Endothelial cell of umbilical vein (primary cell): Measurements from ENCODE around the gene DAW1. TPM values are rescaled to one million over a fixed set of nuclear protein-coding genes. Genes with fewer than 3 reads are reported as not detected.

ENCODE experiments used
- BruUV-seq: library from RNA; stranded (reverse); fragments of 400-500 nt; replicated peaks from 2 replicates; lab custom pipeline; 2021; lab: Mats Ljungman, UMichigan
- CTCF ChIA-PET: fragments of 300-600, 350-600 bp; sonication (Branson Sonifier 250); formaldehyde crosslinking; loops from one replicate; lab custom pipeline; 2021; ENCODE audit warnings: antibody characterized with exemption, inconsistent platforms; lab: Charles Lee
- POLR2A ChIA-PET: fragments of 300-600, 350-600 bp; sonication (Branson Sonifier 250); formaldehyde crosslinking; loops from one replicate; lab custom pipeline; 2021; ENCODE audit warnings: antibody characterized with exemption, inconsistent platforms; lab: Charles Lee
- DNase-seq: peaks from one replicate; pipeline ENCODE4 v3.0.0-alpha.2; 2011; ENCODE audit warnings: low read depth, low spot score
- FAIRE-seq: peaks from 2 replicates; lab custom pipeline; 2011; peaks lifted over from hg19 to GRCh38; lab: Jason Lieb, UNC
- H2AFZ ChIP-seq: 2 replicates; pipeline ENCODE4 v1.6.0; 2012; ENCODE audit warnings: low read depth, low read length, control low read depth, inconsistent platforms
- H3K27ac ChIP-seq: 2 replicates; pipeline ENCODE4 v1.5.1; 2011; ENCODE audit warnings: low read depth, mild to moderate bottlenecking, control low read depth, low read length, moderate library complexity; ENCODE audit not compliant: insufficient read depth
- H3K27me3 ChIP-seq, 2 experiments: 2 replicates each; pipeline versions ENCODE4 v1.6.0 to v1.6.1; 2011; ENCODE audit warnings: low read length in 2 of 2, mixed read lengths in 1 of 2; ENCODE audit not compliant: control insufficient read depth in 2 of 2, insufficient read depth in 2 of 2
- H3K36me3 ChIP-seq, 2 experiments: 2 replicates in 1 of 2; 3 replicates in 1 of 2; pipeline ENCODE4 v1.5.1; 2011; ENCODE audit warnings: low read length in 2 of 2, mild to moderate bottlenecking in 1 of 2, moderate library complexity in 1 of 2; ENCODE audit not compliant: control insufficient read depth in 2 of 2, insufficient read depth in 2 of 2; ENCODE audit errors: extremely low read depth in 1 of 2
- H3K4me1 ChIP-seq: 3 replicates; pipeline ENCODE4 v1.5.1; 2011; ENCODE audit warnings: mild to moderate bottlenecking, low read length; ENCODE audit not compliant: control insufficient read depth, insufficient read depth; ENCODE audit errors: extremely low read depth
- H3K4me2 ChIP-seq: 2 replicates; pipeline ENCODE4 v1.6.1; 2011; ENCODE audit warnings: low read length, control low read depth, mixed read lengths; ENCODE audit not compliant: insufficient read depth
- H3K4me3 ChIP-seq, 3 experiments: fragments of 200-600 bp in 1 of 3; sonication (generic), shearing (Covaris generic) in 1 of 3; replicated peaks in 1 of 3; 2 replicates each; pipeline ENCODE4 v1.5.1; 2011 to 2016; ENCODE audit warnings: control low read depth in 3 of 3, low read length in 3 of 3, mild to moderate bottlenecking in 2 of 3, inconsistent platforms in 1 of 3, low read depth in 1 of 3, moderate library complexity in 1 of 3; ENCODE audit not compliant: insufficient read depth in 1 of 3
- H3K79me2 ChIP-seq: 2 replicates; pipeline ENCODE4 v1.6.0; 2012; ENCODE audit warnings: low read length, inconsistent platforms; ENCODE audit not compliant: control insufficient read depth, insufficient read depth
- H3K9ac ChIP-seq: replicated peaks from 2 replicates; pipeline ENCODE3; 2011; ENCODE audit warnings: low read length, control low read depth; ENCODE audit not compliant: insufficient read depth; ENCODE audit errors: extremely low read depth
- H3K9me1 ChIP-seq: replicated peaks from 3 replicates; pipeline ENCODE4 v1.6.0; 2011; ENCODE audit warnings: mild to moderate bottlenecking, low read length; ENCODE audit not compliant: control insufficient read depth, insufficient read depth; ENCODE audit errors: extremely low read depth
- H3K9me3 ChIP-seq: replicated peaks from 2 replicates; pipeline ENCODE4 v1.5.1; 2012; ENCODE audit warnings: low read length, inconsistent platforms; ENCODE audit not compliant: control insufficient read depth, insufficient read depth
- H4K20me1 ChIP-seq: replicated peaks from 2 replicates; pipeline ENCODE3; 2011; ENCODE audit warnings: mild to moderate bottlenecking, low read length; ENCODE audit not compliant: control insufficient read depth, insufficient read depth; ENCODE audit errors: extremely low read depth
- CTCF ChIP-seq, 2 donors: IDR thresholded peaks; 1 replicate in 1 of 2; 2 replicates in 1 of 2; pipeline ENCODE4 v1.5.1; 2011; ENCODE audit warnings: low read length in 2 of 2, mild to moderate bottlenecking in 2 of 2, moderate library complexity in 2 of 2, control low read depth in 1 of 2, inconsistent platforms in 1 of 2, low read depth in 1 of 2; ENCODE audit not compliant: insufficient read depth in 1 of 2; ENCODE audit errors: extremely low read depth in 1 of 2
- EZH2 ChIP-seq: IDR thresholded peaks from 2 replicates; pipeline ENCODE4 v1.6.1; 2012; ENCODE audit warnings: borderline replicate concordance, low read depth, mild to moderate bottlenecking, moderate library complexity, low read length, inconsistent platforms; ENCODE audit not compliant: severe bottlenecking
- GATA2 ChIP-seq: IDR thresholded peaks from 2 replicates; pipeline ENCODE4 v1.7.0; 2011; ENCODE audit warnings: low read depth, mild to moderate bottlenecking, moderate library complexity, mixed read lengths, low read length; ENCODE audit not compliant: insufficient read length, insufficient read depth
- JUN ChIP-seq: IDR thresholded peaks from 2 replicates; pipeline ENCODE4 v1.6.1; 2011; ENCODE audit warnings: borderline replicate concordance, low read depth; ENCODE audit not compliant: insufficient read length, insufficient read depth
- MYC ChIP-seq: IDR thresholded peaks from one replicate; pipeline ENCODE4 v1.6.1; 2011; ENCODE audit warnings: mild to moderate bottlenecking, low read depth, low read length
- dilution Hi-C: fragments of 300-500 bp; cut with MboI; formaldehyde crosslinking; loops from one replicate; pipeline ENCODE4 v1.15.0; 2019; ENCODE audit warnings: low sequenced_read_pairs; ENCODE audit not compliant: extremely low pct_ligation_motif_present
- intact Hi-C: fragments of 100-400 bp; cut with micrococcal nuclease; formaldehyde crosslinking; loops from one replicate; pipeline ENCODE4 v1.10.0; 2022
- polyA plus RNA-seq, 4 experiments: library from polyadenylated mRNA; depleted of rRNA in 3 of 4; stranded (reverse) in 3 of 4; unstranded in 1 of 4; fragments of >200 nt; gene quantifications; 2 replicates each; pipeline versions ENCODE4 v1.2.1 to v1.2.3, GENCODE V29; 2011 to 2012; ENCODE audit warnings: missing spikeins in 1 of 4
- total RNA-seq: library from RNA; stranded (reverse); gene quantifications from 2 replicates; pipeline ENCODE4 v1.2.3, GENCODE V29; 2021
- TF ChIP-seq, protein P1 (sequence below): IDR thresholded peaks from 2 replicates; pipeline ENCODE4 v1.6.1; 2011; ENCODE audit not compliant: insufficient read depth, insufficient read length

Gene DAW1
- total and polyA plus RNA-seq, 2 donors (not counting 3 experiments of a cell fraction or from before 2014, with no cell fraction given) = 1.2 to 2.0 TPM

DNA sequence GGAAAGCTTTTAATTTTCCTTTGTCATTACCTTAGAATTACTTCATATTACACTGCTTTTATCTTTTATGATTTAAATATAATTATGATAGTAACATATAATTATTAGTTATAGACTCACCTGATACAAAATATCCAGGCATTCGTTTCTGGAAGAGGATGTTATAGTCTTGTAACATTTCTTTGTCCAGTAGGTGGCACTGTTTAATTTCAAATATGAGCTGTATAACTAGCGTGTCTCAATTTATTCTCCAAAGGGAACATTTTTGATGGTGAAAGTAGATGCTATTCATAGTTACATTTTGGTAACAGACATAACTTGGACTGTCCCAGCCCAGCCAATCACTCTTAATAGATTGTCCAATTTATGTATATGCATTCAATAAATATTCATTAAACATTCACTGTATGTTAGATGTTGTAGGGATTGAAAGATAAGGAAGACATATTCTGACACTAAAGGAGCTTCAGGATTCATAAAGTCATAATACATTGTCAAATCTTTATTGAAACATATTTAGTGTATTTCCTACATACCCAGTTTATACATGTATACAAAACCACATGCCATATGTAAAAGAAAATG is 19.2 kb downstream of the DAW1 start:
- Histone ChIP-seq H4K20me1 (no peaks in the 10 kb centered on the region), H3K9me1 (no peaks in the 10 kb centered on the region), H3K4me3 (no peak overlapping the region), H3K79me2 (no peaks in the 10 kb centered on the region), H3K27ac (no peak overlapping the region), H3K9ac (no peak overlapping the region), H3K9me3 (no peaks in the 10 kb centered on the region), H2AFZ (no peak overlapping the region), H3K4me1 (no peaks in the 10 kb centered on the region), H3K36me3 (no peaks in the 10 kb centered on the region), H3K27me3 (no peaks in the 10 kb centered on the region), H3K4me2 (no peak overlapping the region)
- intact Hi-C loops = loop anchor here (1.0 to 2.0 kb wide), 2 partner anchors 1697 to 1826 kb away; no protein-coding TSS in a partner anchor
- FAIRE-seq (peak; percentile 75), DNase-seq (peak; percentile 58)
- POLR2A ChIA-PET = no interaction called here
- CTCF ChIA-PET = interaction anchor here (0.6 to 6.8 kb wide), 57 partner anchors 9 to 1890 kb away, joined by 3 to 75 read pairs (median 5); partner anchors contain the start of gene DAW1
- no TSS peak for BruUV-seq
- TF ChIP-seq CTCF (IDR thresholded peaks at IDR 0.05; ENCODE audit: extremely low read depth in 1 of 2, insufficient read depth in 1 of 2, low read depth in 1 of 2, low read length in 2 of 2) (peak; percentile 30 to 34), GATA2 (no peak), MYC (no peak), EZH2 (no peak), JUN (no peak)
- TF ChIP-seq, protein P1, sequence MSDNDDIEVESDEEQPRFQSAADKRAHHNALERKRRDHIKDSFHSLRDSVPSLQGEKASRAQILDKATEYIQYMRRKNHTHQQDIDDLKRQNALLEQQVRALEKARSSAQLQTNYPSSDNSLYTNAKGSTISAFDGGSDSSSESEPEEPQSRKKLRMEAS = no peak
- dilution Hi-C loops = no loop called here
